Measurements from ENCODE around the gene CENPA. TPM values are rescaled to one million over a fixed set of nuclear protein-coding genes. Genes with fewer than 3 reads are reported as not detected.

CENPA gene
- total and polyA plus RNA-seq, 2 of the 13 experiments (the other 11 are each of a cell fraction or from before 2014, with no cell fraction given), result 28.5 to 38.5 TPM

GRCh38 chr2:26764078-26764887 lies 21.6 kb upstream of the CENPA start, which contains the start of gene SLC35F6 (continued):
- TF ChIP-seq REST (IDR thresholded peaks at IDR 0.05; ENCODE audit: borderline replicate concordance in 1 of 2, low read depth in 1 of 2, low read length in 2 of 2), result no peak
- TF ChIP-seq ZSCAN22 (CRISPR knock-in tag; IDR thresholded peaks at IDR 0.05), result no peak; the same call in 1 of the 2 replicates
- TF ChIP-seq ZNF780A (CRISPR knock-in tag; IDR thresholded peaks at IDR 0.05), result no peak
- TF ChIP-seq YEATS4 (CRISPR knock-in tag; IDR thresholded peaks at IDR 0.05; ENCODE audit: borderline replicate concordance), result peak; percentile 82
- no peak for TF ChIP-seq IRF1 (CRISPR knock-in tag; IDR thresholded peaks at IDR 0.05; ENCODE audit: low read depth)
- TF ChIP-seq SPEN (CRISPR knock-in tag; IDR thresholded peaks at IDR 0.05; ENCODE audit: low read depth), result peak; percentile 78
- TF ChIP-seq GMEB2 (CRISPR knock-in tag; IDR thresholded peaks at IDR 0.05; ENCODE audit: low read depth), result no peak
- TF ChIP-seq, protein P1, sequence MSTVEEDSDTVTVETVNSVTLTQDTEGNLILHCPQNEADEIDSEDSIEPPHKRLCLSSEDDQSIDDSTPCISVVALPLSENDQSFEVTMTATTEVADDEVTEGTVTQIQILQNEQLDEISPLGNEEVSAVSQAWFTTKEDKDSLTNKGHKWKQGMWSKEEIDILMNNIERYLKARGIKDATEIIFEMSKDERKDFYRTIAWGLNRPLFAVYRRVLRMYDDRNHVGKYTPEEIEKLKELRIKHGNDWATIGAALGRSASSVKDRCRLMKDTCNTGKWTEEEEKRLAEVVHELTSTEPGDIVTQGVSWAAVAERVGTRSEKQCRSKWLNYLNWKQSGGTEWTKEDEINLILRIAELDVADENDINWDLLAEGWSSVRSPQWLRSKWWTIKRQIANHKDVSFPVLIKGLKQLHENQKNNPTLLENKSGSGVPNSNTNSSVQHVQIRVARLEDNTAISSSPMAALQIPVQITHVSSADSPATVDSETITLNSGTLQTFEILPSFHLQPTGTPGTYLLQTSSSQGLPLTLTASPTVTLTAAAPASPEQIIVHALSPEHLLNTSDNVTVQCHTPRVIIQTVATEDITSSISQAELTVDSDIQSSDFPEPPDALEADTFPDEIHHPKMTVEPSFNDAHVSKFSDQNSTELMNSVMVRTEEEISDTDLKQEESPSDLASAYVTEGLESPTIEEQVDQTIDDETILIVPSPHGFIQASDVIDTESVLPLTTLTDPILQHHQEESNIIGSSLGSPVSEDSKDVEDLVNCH (CRISPR knock-in tag; IDR thresholded peaks at IDR 0.05), result no peak
- peak; percentile 48; the same call in 1 of the 2 replicates for TF ChIP-seq GATAD2A (CRISPR knock-in tag; IDR thresholded peaks at IDR 0.05)
- peak; percentile 64; the same call in 1 of the 2 replicates for TF ChIP-seq GATA4 (IDR thresholded peaks at IDR 0.05; ENCODE audit: borderline replicate concordance, low read depth)
- TF ChIP-seq RARG (CRISPR knock-in tag; IDR thresholded peaks at IDR 0.05; ENCODE audit: low read depth), result no peak
- TF ChIP-seq ERF (CRISPR knock-in tag; IDR thresholded peaks at IDR 0.05), result peak; percentile 71; the same call in 1 of the 2 replicates
- no peak for TF ChIP-seq XBP1 (CRISPR knock-in tag; IDR thresholded peaks at IDR 0.05)
- TF ChIP-seq FOXO4 (CRISPR knock-in tag; conservative IDR thresholded peaks at IDR 0.05), result peak; percentile 96; the same call in 1 of the 2 replicates
- TF ChIP-seq KAT8 (CRISPR knock-in tag; IDR thresholded peaks at IDR 0.05), result peak; percentile 90

Data from HepG2 (cell line).